A673 (cell line): ENCODE results near the gene AGTPBP1.

ENCODE experiments used
- CTCF ChIP-seq: fragments of 300-800, 200-600 bp; sonication (generic); conservative IDR thresholded peaks from 2 replicates; pipeline ENCODE4 v1.5.1; 2017; ENCODE audit warnings: low read depth, mild to moderate bottlenecking, antibody characterized with exemption, low read length, moderate library complexity, mixed read lengths
- EZH2 ChIP-seq: fragments of 200-600 bp; sonication (generic); IDR thresholded peaks from 2 replicates; pipeline ENCODE4 v1.6.1; 2017; ENCODE audit warnings: borderline replicate concordance, low read depth, mild to moderate bottlenecking, mixed read lengths, antibody characterized with exemption, low read length; ENCODE audit not compliant: poor library complexity, severe bottlenecking

GRCh38 chr9:85662573-85662972 is 79.2 kb downstream of the AGTPBP1 start:
- TF ChIP-seq CTCF (no peak), EZH2 (no peak)
